ENCODE results near the gene CTNNAL1. TPM values are rescaled to one million over a fixed set of nuclear protein-coding genes. Genes with fewer than 3 reads are reported as not detected.
A peak's percentile ranks its signal among the peaks of the same experiment; 100 is the strongest.
"Not testable (repeated sequence)": the region's sequence is repeated elsewhere in the genome, so short reads cannot be mapped to it uniquely, and the experiment has no call there.

The CTNNAL1 gene, protein sequence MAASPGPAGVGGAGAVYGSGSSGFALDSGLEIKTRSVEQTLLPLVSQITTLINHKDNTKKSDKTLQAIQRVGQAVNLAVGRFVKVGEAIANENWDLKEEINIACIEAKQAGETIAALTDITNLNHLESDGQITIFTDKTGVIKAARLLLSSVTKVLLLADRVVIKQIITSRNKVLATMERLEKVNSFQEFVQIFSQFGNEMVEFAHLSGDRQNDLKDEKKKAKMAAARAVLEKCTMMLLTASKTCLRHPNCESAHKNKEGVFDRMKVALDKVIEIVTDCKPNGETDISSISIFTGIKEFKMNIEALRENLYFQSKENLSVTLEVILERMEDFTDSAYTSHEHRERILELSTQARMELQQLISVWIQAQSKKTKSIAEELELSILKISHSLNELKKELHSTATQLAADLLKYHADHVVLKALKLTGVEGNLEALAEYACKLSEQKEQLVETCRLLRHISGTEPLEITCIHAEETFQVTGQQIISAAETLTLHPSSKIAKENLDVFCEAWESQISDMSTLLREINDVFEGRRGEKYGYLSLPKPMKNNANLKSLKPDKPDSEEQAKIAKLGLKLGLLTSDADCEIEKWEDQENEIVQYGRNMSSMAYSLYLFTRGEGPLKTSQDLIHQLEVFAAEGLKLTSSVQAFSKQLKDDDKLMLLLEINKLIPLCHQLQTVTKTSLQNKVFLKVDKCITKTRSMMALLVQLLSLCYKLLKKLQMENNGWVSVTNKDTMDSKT
- total RNA-seq, result 10 to 100 TPM; 73.9 to 84.8 TPM
- polyA plus RNA-seq (ENCODE audit: insufficient read length in 2 of 2), result 10 to 100 TPM; 25.3 to 33.8 TPM
- long read RNA-seq, donor 1, partial matches to known transcripts, result 7 of 11 reads
- long read RNA-seq, donor 1, other reads (novel, unspliced or antisense), result 0 of 11 reads
- long read RNA-seq, donor 2, partial matches to known transcripts, result 6 of 6 reads
- long read RNA-seq, donor 2, other reads (novel, unspliced or antisense), result 0 of 6 reads
- long read RNA-seq, donor 3, partial matches to known transcripts, result 5 of 6 reads
- long read RNA-seq, donor 3, other reads (novel, unspliced or antisense), result 0 of 6 reads
- long read RNA-seq, donor 4, transcript CTNNAL1-201 (19 exons, 2,490 nt), result major isoform, 10 of 35 reads
- long read RNA-seq, donor 4, partial matches to known transcripts, result 25 of 35 reads
- long read RNA-seq, donor 4, other reads (novel, unspliced or antisense), result 0 of 35 reads

DNA sequence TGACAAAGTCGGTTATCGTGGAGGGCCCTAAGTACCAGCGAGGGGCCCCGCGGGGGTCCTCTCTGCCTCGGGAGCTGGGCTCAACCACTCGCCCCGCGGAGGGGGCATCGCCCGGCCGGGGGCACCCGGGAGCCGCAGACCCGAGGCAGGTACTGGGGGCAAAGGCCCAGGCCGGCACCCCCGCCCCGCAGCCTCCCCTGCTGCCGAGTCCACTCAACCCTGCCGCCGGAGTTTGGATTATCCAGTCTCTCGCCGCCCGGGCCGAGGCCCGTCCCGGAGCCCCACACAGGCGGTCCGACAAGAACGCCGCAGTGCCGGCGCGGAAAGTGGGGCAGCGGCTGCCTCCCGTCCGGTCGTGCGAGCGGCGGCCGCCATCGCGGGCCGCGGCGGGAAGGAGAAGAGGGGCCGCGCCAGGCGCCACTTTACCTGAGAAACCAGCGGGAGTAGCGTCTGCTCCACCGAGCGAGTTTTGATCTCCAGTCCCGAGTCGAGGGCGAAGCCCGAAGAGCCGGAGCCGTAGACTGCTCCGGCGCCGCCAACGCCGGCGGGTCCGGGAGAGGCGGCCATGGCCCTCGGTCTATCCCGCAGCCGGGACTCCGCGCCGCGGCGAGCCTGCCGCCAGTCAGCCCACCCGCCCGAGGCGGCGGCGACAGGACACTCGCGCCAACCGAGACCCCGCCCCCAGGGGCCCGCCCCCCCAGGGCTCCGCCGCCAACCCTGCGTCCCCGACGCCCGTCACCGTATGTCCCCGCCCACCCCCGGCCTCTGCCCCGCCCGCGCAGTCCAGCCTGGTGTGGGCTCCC, at the start of gene CTNNAL1:
TSS of gene CTNNAL1 (minus strand) at position 624 of the 803 bp plus-strand sequence. CDS start at position 567, 57 bp downstream.
- under 1% methylated on average over 94 of the region's 99 CpGs for WGBS (ENCODE audit: insufficient coverage)

DNA sequence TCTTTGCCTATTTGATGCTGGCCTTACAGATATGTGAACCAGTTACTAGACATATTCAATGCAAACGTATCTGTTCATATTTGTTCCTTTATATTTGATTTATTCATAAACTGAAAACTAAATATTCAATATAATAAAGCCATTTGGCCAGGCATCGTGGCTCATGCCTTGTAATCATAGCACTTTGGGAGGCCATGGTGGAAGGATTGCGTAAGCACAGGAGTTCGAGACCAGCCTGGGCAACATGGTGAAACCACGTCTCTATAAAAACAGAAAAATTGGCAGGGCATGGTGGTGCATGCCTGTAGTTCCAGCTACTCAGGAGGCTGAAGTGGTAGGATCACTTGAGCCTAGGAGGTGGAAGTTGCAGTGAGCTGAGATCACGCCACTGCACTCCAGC, 49.2 kb upstream of the CTNNAL1 start:
- Histone ChIP-seq H3K9me3 (ENCODE audit: control insufficient read depth, insufficient read depth, low read length) (no peaks in the 10 kb centered on the region), H3K4me1 (ENCODE audit: control insufficient read depth, insufficient read depth, low read length) (no peaks in the 10 kb centered on the region), H3K4me3 (ENCODE audit: low read depth, low read length) (no peak overlapping the region), H3K27me3 (ENCODE audit: control insufficient read depth, insufficient read depth, low read length) (no peaks in the 10 kb centered on the region), H3K27ac (ENCODE audit: low read depth, low read length) (no peak overlapping the region), H3K36me3 (ENCODE audit: control insufficient read depth, insufficient read depth, low read length) (peaks cover 30% of the 10 kb centered on the region)
- WGBS (ENCODE audit: insufficient coverage), result 96% methylated on average over 4 of the region's 6 CpGs
- no peak for DNase-seq (ENCODE audit: low read depth in 4 of 6, low spot score in 6 of 6)

More for the DNA sequence above, at the start of gene CTNNAL1:
- peak in 5 of 6 donors; percentile 17 to 95 (median 83) for DNase-seq (ENCODE audit: low read depth in 4 of 6, low spot score in 6 of 6)
- Histone ChIP-seq H3K4me1 (ENCODE audit: control insufficient read depth, insufficient read depth, low read length) (peaks cover 10% of the 10 kb centered on the region), H3K27me3 (ENCODE audit: control insufficient read depth, insufficient read depth, low read length) (no peaks in the 10 kb centered on the region), H3K27ac (ENCODE audit: low read depth, low read length) (peak within 1 kb of the TSS; percentile 93), H3K9me3 (ENCODE audit: control insufficient read depth, insufficient read depth, low read length) (no peaks in the 10 kb centered on the region), H3K4me3 (ENCODE audit: low read depth, low read length) (peak within 1 kb of the TSS; percentile 83), H3K36me3 (ENCODE audit: control insufficient read depth, insufficient read depth, low read length) (no peaks in the 10 kb centered on the region)

DNA sequence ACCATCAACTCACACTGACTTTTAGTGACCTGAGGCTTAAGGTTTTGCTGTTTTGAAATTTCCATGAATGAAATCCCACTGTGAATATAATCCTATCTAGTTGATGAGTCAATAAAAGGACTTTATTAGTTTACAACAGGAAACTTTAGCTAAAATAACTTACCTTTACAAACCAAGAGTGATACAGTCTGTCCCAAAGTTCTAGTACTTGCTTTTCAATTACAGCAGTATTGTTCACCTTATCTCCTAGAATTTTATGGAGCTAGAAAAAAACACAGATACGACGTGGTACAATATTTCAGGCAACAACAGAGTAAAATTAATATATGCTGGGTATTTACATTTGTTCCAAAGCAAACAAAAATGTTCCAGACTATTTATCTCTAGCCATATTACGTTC, 46.9 kb upstream of the CTNNAL1 start:
- Histone ChIP-seq H3K27me3 (ENCODE audit: control insufficient read depth, insufficient read depth, low read length) (no peaks in the 10 kb centered on the region), H3K9me3 (ENCODE audit: control insufficient read depth, insufficient read depth, low read length) (no peaks in the 10 kb centered on the region), H3K4me3 (ENCODE audit: low read depth, low read length) (no peak overlapping the region), H3K27ac (ENCODE audit: low read depth, low read length) (no peak overlapping the region), H3K4me1 (ENCODE audit: control insufficient read depth, insufficient read depth, low read length) (no peaks in the 10 kb centered on the region), H3K36me3 (ENCODE audit: control insufficient read depth, insufficient read depth, low read length) (peaks cover 37% of the 10 kb centered on the region)
- no peak for DNase-seq (ENCODE audit: low read depth in 4 of 6, low spot score in 6 of 6)
- WGBS (ENCODE audit: insufficient coverage), result 100% methylated on average over 1 of the region's 3 CpGs

DNA sequence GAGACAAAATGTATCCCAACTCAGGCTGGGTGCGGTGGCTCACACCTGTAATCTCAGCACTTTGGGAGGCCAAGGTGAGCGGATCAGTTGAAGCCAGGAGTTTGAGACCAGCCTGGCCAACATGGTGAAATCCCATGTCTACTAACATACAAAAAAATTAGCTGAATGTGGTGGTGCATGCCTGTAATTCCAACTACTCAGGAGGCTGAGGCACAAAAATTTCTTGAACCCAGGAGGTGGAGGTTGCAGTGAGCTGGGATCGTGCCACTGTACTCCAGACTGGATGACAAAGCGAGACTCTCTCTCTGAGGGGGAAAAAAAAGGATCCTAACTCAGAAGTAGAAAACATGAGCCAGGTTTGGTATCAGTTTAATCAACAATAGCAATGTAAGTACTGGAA, 39.8 kb upstream of the CTNNAL1 start:
- H3K27me3 ChIP-seq (ENCODE audit: control insufficient read depth, insufficient read depth, low read length); H3K4me1 ChIP-seq (ENCODE audit: control insufficient read depth, insufficient read depth, low read length); H3K4me3 ChIP-seq (ENCODE audit: low read depth, low read length); DNase-seq (ENCODE audit: low read depth in 4 of 6, low spot score in 6 of 6); H3K9me3 ChIP-seq (ENCODE audit: control insufficient read depth, insufficient read depth, low read length): not testable (repeated sequence)
- Histone ChIP-seq H3K27ac (ENCODE audit: low read depth, low read length) (peak overlapping the region; percentile 77), H3K36me3 (ENCODE audit: control insufficient read depth, insufficient read depth, low read length) (peaks cover 38% of the 10 kb centered on the region)
- WGBS (ENCODE audit: insufficient coverage), result 71% methylated on average over 1 of the region's 4 CpGs

DNA sequence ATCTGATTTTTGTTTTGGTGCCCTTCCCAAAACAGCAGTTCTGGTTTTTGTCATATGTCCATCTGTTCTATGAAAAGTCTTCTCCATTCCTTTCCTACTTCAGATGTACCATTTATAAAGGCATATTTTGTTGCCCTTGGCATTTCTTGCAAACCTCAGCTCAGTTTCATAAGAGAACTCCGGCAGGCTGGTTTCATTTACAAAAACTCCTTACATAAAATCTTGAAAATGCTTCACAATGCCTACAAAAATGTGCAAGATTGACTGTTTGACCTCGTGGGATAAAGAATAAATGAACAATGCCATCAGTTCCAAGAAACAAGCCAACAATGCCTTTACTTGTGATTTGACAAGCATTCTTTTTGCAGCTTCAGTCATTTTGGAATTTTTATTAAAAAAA, 39.1 kb upstream of the CTNNAL1 start:
- peak overlapping the region; percentile 77 for H3K27ac ChIP-seq (ENCODE audit: low read depth, low read length)
- H3K4me3 ChIP-seq (ENCODE audit: low read depth, low read length), result no peak overlapping the region
- H3K4me1 ChIP-seq (ENCODE audit: control insufficient read depth, insufficient read depth, low read length), result no peaks in the 10 kb centered on the region
- H3K36me3 ChIP-seq (ENCODE audit: control insufficient read depth, insufficient read depth, low read length), result peaks cover 34% of the 10 kb centered on the region
- no CpG with 5 or more reads among the region's 2 CpGs for WGBS (ENCODE audit: insufficient coverage)
- peak in 1 of 6 donors; percentile 40 for DNase-seq (ENCODE audit: low read depth in 4 of 6, low spot score in 6 of 6)
- no peaks in the 10 kb centered on the region for H3K27me3 ChIP-seq (ENCODE audit: control insufficient read depth, insufficient read depth, low read length)
- no peaks in the 10 kb centered on the region for H3K9me3 ChIP-seq (ENCODE audit: control insufficient read depth, insufficient read depth, low read length)

DNA sequence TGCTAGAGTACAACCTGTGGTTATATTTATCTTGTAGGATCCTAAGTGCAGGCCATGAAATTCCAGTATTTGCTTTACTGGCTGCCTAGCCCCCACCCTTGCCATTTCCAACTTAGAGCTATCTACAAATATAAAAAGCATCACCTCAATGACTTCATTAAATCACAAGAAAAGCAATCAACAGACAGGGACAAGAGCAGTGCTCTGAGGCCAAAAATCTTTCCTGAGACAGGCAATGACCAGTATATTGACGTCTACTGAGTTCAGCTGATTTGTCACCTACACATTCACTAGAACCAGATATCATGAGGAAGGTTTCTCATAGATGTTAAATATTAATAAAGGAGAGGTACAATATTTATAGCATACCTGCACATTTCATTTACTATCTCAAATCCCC, 38.4 kb upstream of the CTNNAL1 start:
- H3K4me3 ChIP-seq (ENCODE audit: low read depth, low read length), result no peak overlapping the region
- no CpG with 5 or more reads among the region's 1 CpG for WGBS (ENCODE audit: insufficient coverage)
- peak overlapping the region; percentile 53 for H3K27ac ChIP-seq (ENCODE audit: low read depth, low read length)
- no peak for DNase-seq (ENCODE audit: low read depth in 4 of 6, low spot score in 6 of 6)
- H3K27me3 ChIP-seq (ENCODE audit: control insufficient read depth, insufficient read depth, low read length), result no peaks in the 10 kb centered on the region
- H3K4me1 ChIP-seq (ENCODE audit: control insufficient read depth, insufficient read depth, low read length), result no peaks in the 10 kb centered on the region
- peaks cover 29% of the 10 kb centered on the region for H3K36me3 ChIP-seq (ENCODE audit: control insufficient read depth, insufficient read depth, low read length)
- no peaks in the 10 kb centered on the region for H3K9me3 ChIP-seq (ENCODE audit: control insufficient read depth, insufficient read depth, low read length)

DNA sequence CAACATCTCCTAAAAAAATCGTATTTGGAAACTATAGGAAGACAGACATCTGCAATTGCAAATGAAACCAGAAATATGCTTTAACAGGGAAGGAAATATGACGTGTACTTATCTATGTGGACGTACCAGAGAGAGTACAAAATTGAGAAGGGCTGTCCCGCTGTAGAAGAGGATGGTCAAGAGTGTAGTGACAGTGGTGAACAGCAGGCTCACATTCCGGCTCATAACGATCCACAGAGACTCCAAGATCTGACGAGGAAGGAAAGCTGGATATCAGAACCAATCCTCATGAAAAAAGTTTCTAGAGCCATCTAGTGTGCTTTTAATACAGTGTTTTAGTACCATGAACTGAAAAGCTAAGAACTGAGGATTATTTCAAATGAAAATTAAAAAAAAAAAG, 37.1 kb upstream of the CTNNAL1 start:
- Histone ChIP-seq H3K27me3 (ENCODE audit: control insufficient read depth, insufficient read depth, low read length) (no peaks in the 10 kb centered on the region), H3K4me1 (ENCODE audit: control insufficient read depth, insufficient read depth, low read length) (no peaks in the 10 kb centered on the region), H3K27ac (ENCODE audit: low read depth, low read length) (peak overlapping the region; percentile 43), H3K4me3 (ENCODE audit: low read depth, low read length) (no peak overlapping the region), H3K9me3 (ENCODE audit: control insufficient read depth, insufficient read depth, low read length) (no peaks in the 10 kb centered on the region), H3K36me3 (ENCODE audit: control insufficient read depth, insufficient read depth, low read length) (peaks cover 20% of the 10 kb centered on the region)
- 63% methylated on average over 3 of the region's 7 CpGs for WGBS (ENCODE audit: insufficient coverage)
- no peak for DNase-seq (ENCODE audit: low read depth in 4 of 6, low spot score in 6 of 6)

DNA sequence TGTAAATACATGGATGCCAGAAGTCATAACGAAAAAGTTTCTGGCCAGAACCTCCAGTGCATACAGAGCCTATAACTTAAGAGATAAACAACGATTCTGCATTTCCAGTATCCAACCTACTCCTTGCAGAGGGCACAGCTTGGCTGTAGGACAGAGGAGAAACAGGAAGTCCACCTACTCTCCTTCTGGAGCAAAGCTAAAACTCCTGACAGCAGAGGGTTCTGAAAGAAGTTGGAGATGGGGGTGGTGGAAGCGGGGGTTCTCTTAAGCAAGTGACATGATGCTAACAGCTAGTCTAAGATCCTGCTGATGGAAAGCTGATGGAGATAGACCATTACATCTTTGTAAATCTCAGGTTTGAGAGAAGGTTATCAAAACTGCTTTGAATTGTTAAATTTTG, 35.5 kb upstream of the CTNNAL1 start:
- Histone ChIP-seq H3K4me3 (ENCODE audit: low read depth, low read length) (no peak overlapping the region), H3K36me3 (ENCODE audit: control insufficient read depth, insufficient read depth, low read length) (peaks cover 27% of the 10 kb centered on the region), H3K9me3 (ENCODE audit: control insufficient read depth, insufficient read depth, low read length) (no peaks in the 10 kb centered on the region), H3K4me1 (ENCODE audit: control insufficient read depth, insufficient read depth, low read length) (no peaks in the 10 kb centered on the region), H3K27me3 (ENCODE audit: control insufficient read depth, insufficient read depth, low read length) (no peaks in the 10 kb centered on the region), H3K27ac (ENCODE audit: low read depth, low read length) (no peak overlapping the region)
- DNase-seq (ENCODE audit: low read depth in 4 of 6, low spot score in 6 of 6), result no peak
- WGBS (ENCODE audit: insufficient coverage), result no CpG with 5 or more reads among the region's 3 CpGs

DNA sequence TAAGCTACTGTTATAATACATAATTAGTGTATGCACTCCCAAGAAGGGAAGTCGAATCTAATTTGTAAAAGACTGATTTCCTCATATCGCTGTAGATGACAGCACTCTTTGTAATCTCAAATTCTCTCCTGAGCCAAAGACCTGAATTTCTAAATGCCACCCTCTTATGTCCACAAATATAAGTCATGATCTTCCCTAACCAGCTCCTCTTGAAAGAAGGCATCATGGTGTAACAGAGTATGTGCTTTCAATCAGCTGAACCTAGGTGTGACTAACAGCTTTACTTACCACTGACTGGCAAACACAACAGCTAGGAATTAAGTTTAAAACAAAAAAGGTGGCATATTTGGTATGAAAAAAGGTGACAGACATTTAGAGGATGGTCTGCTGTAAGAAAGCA, 34.0 kb upstream of the CTNNAL1 start:
- DNase-seq (ENCODE audit: low read depth in 4 of 6, low spot score in 6 of 6), result no peak
- Histone ChIP-seq H3K27ac (ENCODE audit: low read depth, low read length) (no peak overlapping the region), H3K4me3 (ENCODE audit: low read depth, low read length) (no peak overlapping the region), H3K36me3 (ENCODE audit: control insufficient read depth, insufficient read depth, low read length) (peaks cover 26% of the 10 kb centered on the region), H3K9me3 (ENCODE audit: control insufficient read depth, insufficient read depth, low read length) (no peaks in the 10 kb centered on the region), H3K4me1 (ENCODE audit: control insufficient read depth, insufficient read depth, low read length) (no peaks in the 10 kb centered on the region), H3K27me3 (ENCODE audit: control insufficient read depth, insufficient read depth, low read length) (no peaks in the 10 kb centered on the region)
- WGBS (ENCODE audit: insufficient coverage), result no CpG with 5 or more reads among the region's 2 CpGs
